Panc1 (cell line): Measurements from ENCODE around the gene TMEM179B. TPM values are rescaled to one million over a fixed set of nuclear protein-coding genes. Genes with fewer than 3 reads are reported as not detected.
A peak's percentile ranks its signal among the peaks of the same experiment; 100 is the strongest.

Experiments used
- ATAC-seq: fragments of 200-7000 bp; cut with Tn5 transposase; 2 replicates; pipeline ENCODE4 v1.9.1; 2020; ENCODE audit warnings: mild to moderate bottlenecking, moderate library complexity
- BruUV-seq: library from RNA; stranded (reverse); fragments of 400-500 nt; replicated peaks from 2 replicates; lab custom pipeline; 2021; lab: Mats Ljungman, UMichigan
- CTCF ChIA-PET: fragments of 300-600 bp; sonication (Branson Sonifier 250); formaldehyde crosslinking; loops from one replicate; lab custom pipeline; 2022; ENCODE audit warnings: antibody characterized with exemption; lab: Charles Lee
- POLR2A ChIA-PET: fragments of 300-600 bp; sonication (Branson Sonifier 250); formaldehyde crosslinking; loops from one replicate; lab custom pipeline; 2022; ENCODE audit warnings: antibody characterized with exemption; lab: Charles Lee
- DNase-seq: peaks from one replicate; pipeline ENCODE4 v3.0.0-alpha.2; 2010; ENCODE audit warnings: low read depth, low spot score
- H3K27ac ChIP-seq: 2 replicates; pipeline ENCODE4 v1.5.1; 2011; ENCODE audit warnings: mild to moderate bottlenecking, low read length, inconsistent platforms
- H3K27me3 ChIP-seq: fragments of 200-500 bp; sonication (Bioruptor generic); 2 replicates; pipeline ENCODE4 v1.6.0; 2014; ENCODE audit warnings: low read length, inconsistent platforms; ENCODE audit not compliant: control insufficient read depth, insufficient read depth
- H3K36me3 ChIP-seq: fragments of 200-500 bp; sonication (Bioruptor generic); 2 replicates; pipeline ENCODE4 v1.5.1; 2014; ENCODE audit warnings: inconsistent platforms, mild to moderate bottlenecking, low read length, moderate library complexity; ENCODE audit not compliant: control insufficient read depth, insufficient read depth
- H3K4me1 ChIP-seq: 2 replicates; pipeline ENCODE4 v1.5.1; 2011; ENCODE audit warnings: inconsistent platforms, mild to moderate bottlenecking, low read length, moderate library complexity; ENCODE audit not compliant: control insufficient read depth, insufficient read depth
- H3K4me3 ChIP-seq, 2 experiments: 2 replicates each; pipeline ENCODE4 v1.5.1; 2011 to 2012; ENCODE audit warnings: low read depth in 2 of 2, low read length in 2 of 2, mild to moderate bottlenecking in 2 of 2, inconsistent platforms in 1 of 2, moderate library complexity in 1 of 2
- H3K9me3 ChIP-seq: fragments of 200-500 bp; sonication (Bioruptor generic); 2 replicates; pipeline ENCODE4 v1.5.1; 2014; ENCODE audit warnings: low read depth, mild to moderate bottlenecking, inconsistent platforms, low read length, moderate library complexity; ENCODE audit not compliant: control insufficient read depth, insufficient read depth
- POLR2AphosphoS5 ChIP-seq: IDR thresholded peaks from 2 replicates; pipeline ENCODE4 v1.6.1; 2012; ENCODE audit warnings: mild to moderate bottlenecking, low read depth, low read length, moderate library complexity
- SIN3A ChIP-seq: IDR thresholded peaks from 2 replicates; pipeline ENCODE4 v1.6.1; 2012; ENCODE audit warnings: low read depth, mild to moderate bottlenecking, low read length, moderate library complexity, borderline replicate concordance; ENCODE audit not compliant: insufficient read depth
- TCF7L2 ChIP-seq: IDR thresholded peaks from 2 replicates; pipeline ENCODE4 v1.6.1; 2011; ENCODE audit warnings: mild to moderate bottlenecking, low read depth, low read length, inconsistent platforms
- in situ Hi-C: cut with HindIII; loops from 2 replicates; pipeline ENCODE4 v1.10.0; 2016; ENCODE audit warnings: low sequenced_read_pairs, low pct_unique_long_range_greater_than_20kb
- intact Hi-C: fragments of 100-400 bp; cut with micrococcal nuclease; formaldehyde crosslinking; loops from one replicate; pipeline ENCODE4 v1.10.0; 2022; ENCODE audit not compliant: unreplicated experiment
- total RNA-seq: library from RNA; stranded (reverse); gene quantifications from one replicate; pipeline ENCODE4 v1.2.1, GENCODE V29; 2021; ENCODE audit not compliant: unreplicated experiment
- TF ChIP-seq, protein P1 (sequence below): fragments of 450-650 bp; IDR thresholded peaks from 2 replicates; pipeline ENCODE4 v1.5.1; 2017; ENCODE audit warnings: mild to moderate bottlenecking
- TF ChIP-seq, protein P2 (sequence below), 2 experiments: IDR thresholded peaks; 2 replicates each; pipeline ENCODE4 v1.6.1; 2011 to 2012; ENCODE audit warnings: low read depth in 2 of 2, control low read depth in 1 of 2, low read length in 1 of 2, mild to moderate bottlenecking in 1 of 2, moderate library complexity in 1 of 2; ENCODE audit not compliant: insufficient read depth in 1 of 2

The TMEM179B gene
- total RNA-seq, 1 experiment from 2014 or later, result 50.9 TPM

DNA sequence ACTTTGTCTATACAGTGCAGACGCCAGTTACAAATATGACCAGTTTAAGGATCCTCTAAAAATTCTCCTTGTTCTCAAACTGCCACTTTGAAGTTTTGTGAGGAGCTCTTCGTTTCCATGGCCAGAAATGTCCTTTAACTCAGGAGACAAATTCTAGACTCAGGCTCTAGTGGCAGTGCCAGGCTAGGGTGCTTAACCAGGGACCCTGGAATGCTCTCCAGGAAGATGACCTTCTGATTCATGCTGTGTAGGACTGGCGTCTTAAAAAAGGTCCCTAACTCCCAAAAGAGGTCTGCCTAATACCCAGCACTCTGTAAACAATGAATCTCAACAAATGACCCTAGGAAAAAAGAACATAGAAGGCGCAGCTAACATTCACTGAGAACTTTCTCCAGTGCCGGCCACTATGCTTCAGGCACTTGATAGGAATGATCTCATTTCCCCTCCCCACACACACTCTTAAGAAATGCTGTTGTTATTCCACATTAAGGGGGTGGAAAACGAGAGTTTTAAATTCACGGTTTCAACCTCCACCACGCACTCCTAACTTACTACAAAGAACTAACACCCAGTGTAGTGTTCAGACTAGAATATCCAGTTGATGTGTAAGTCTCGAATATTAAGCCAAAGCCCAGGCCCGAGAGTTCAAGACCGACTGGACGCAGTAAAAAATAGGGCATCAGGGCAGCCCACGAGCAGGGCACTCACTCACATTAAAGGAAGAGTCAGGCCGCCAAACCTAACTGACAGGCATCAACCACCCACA, 17.3 kb downstream of the TMEM179B start:
- Histone ChIP-seq H3K4me3 (peak overlapping the region; percentile 94 to 98), H3K4me1 (peaks cover 10% of the 10 kb centered on the region), H3K9me3 (no peaks in the 10 kb centered on the region), H3K27me3 (no peaks in the 10 kb centered on the region), H3K27ac (peak overlapping the region; percentile 93), H3K36me3 (peaks cover 24% of the 10 kb centered on the region)
- ATAC-seq, result peak; percentile 24
- TF ChIP-seq, protein P1, sequence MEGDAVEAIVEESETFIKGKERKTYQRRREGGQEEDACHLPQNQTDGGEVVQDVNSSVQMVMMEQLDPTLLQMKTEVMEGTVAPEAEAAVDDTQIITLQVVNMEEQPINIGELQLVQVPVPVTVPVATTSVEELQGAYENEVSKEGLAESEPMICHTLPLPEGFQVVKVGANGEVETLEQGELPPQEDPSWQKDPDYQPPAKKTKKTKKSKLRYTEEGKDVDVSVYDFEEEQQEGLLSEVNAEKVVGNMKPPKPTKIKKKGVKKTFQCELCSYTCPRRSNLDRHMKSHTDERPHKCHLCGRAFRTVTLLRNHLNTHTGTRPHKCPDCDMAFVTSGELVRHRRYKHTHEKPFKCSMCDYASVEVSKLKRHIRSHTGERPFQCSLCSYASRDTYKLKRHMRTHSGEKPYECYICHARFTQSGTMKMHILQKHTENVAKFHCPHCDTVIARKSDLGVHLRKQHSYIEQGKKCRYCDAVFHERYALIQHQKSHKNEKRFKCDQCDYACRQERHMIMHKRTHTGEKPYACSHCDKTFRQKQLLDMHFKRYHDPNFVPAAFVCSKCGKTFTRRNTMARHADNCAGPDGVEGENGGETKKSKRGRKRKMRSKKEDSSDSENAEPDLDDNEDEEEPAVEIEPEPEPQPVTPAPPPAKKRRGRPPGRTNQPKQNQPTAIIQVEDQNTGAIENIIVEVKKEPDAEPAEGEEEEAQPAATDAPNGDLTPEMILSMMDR, result no peak
- TF ChIP-seq SIN3A, result no peak
- no peak for TF ChIP-seq POLR2AphosphoS5
- TF ChIP-seq, protein P2, sequence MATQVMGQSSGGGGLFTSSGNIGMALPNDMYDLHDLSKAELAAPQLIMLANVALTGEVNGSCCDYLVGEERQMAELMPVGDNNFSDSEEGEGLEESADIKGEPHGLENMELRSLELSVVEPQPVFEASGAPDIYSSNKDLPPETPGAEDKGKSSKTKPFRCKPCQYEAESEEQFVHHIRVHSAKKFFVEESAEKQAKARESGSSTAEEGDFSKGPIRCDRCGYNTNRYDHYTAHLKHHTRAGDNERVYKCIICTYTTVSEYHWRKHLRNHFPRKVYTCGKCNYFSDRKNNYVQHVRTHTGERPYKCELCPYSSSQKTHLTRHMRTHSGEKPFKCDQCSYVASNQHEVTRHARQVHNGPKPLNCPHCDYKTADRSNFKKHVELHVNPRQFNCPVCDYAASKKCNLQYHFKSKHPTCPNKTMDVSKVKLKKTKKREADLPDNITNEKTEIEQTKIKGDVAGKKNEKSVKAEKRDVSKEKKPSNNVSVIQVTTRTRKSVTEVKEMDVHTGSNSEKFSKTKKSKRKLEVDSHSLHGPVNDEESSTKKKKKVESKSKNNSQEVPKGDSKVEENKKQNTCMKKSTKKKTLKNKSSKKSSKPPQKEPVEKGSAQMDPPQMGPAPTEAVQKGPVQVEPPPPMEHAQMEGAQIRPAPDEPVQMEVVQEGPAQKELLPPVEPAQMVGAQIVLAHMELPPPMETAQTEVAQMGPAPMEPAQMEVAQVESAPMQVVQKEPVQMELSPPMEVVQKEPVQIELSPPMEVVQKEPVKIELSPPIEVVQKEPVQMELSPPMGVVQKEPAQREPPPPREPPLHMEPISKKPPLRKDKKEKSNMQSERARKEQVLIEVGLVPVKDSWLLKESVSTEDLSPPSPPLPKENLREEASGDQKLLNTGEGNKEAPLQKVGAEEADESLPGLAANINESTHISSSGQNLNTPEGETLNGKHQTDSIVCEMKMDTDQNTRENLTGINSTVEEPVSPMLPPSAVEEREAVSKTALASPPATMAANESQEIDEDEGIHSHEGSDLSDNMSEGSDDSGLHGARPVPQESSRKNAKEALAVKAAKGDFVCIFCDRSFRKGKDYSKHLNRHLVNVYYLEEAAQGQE (IDR thresholded peaks at IDR 0.05; ENCODE audit: insufficient read depth in 1 of 2, low read depth in 2 of 2, low read length in 1 of 2), result no peak
- TF ChIP-seq TCF7L2, result no peak
- TSS peak; percentile 85 for BruUV-seq
- in situ Hi-C loops, result no loop called here
- intact Hi-C loops, result no loop called here
- no peak for DNase-seq
- CTCF ChIA-PET, result no interaction called here
- POLR2A ChIA-PET, result no interaction called here

DNA sequence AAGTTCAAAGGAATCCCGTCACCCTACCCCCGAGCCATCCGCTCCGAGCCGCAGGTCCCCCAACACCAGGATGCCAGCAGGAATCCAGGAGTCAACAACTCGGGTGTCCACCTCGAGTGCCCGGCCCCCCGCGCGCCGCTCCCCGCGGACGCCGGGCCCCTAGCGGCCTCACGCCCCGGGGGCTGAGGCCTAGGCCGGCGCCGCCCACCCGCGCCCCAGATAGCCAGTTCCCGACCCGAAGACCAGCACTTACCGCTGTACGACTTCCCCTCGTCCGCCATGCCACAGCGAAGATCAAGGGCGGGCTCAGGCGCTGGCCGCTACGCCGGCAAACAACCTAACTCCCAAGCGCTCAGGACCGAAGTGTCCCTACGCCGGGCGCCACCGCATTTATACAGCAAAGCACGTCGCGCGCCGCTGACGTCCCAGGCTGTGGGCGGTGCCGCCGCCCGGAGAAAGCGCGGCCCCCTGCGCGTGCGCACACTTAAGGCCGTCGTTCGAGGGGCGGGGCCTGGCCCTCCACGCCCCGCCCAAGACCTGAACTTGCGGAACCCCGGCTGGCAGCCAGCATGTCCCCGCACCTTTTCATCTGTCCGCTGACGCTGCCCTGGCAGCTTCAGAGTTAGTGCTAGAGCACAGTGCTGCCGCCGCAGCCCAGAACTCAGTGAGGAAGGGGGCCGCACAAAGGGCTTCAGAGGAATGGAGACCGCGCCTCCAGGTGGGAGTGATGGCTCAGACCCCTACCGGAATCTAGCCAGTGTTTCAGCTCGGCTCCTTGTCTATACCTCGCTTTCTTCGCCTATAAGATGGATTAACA, 18.1 kb downstream of the TMEM179B start, which contains the start of gene NXF1:
NXF1 (minus strand) TSS at position 365 of the 817 bp plus-strand sequence; CDS start at position 281, 84 bp downstream.
- BruUV-seq, result no TSS peak
- Histone ChIP-seq H3K4me3 (peak within 1 kb of the TSS; percentile 94 to 98), H3K9me3 (no peaks in the 10 kb centered on the region), H3K4me1 (peaks cover 10% of the 10 kb centered on the region), H3K27me3 (no peaks in the 10 kb centered on the region), H3K36me3 (peaks cover 21% of the 10 kb centered on the region), H3K27ac (peak within 1 kb of the TSS; percentile 93)
- ChIA-PET POLR2A (interaction anchor here (0.8 to 1.1 kb wide), 2 partner anchors 10 to 36 kb away, joined by 3 to 4 read pairs; no protein-coding TSS in a partner anchor), CTCF (no interaction called here)
- TF ChIP-seq, protein P2 (IDR thresholded peaks at IDR 0.05; ENCODE audit: insufficient read depth in 1 of 2, low read depth in 2 of 2, low read length in 1 of 2), result peak in 1 of 2 experiments; percentile 67; a peak in 1 of 4 replicates
- TF ChIP-seq SIN3A (peak; percentile 99), POLR2AphosphoS5 (peak; percentile 100), TCF7L2 (peak; percentile 94)
- TF ChIP-seq, protein P1, result no peak
- DNase-seq (peak; percentile 64), ATAC-seq (peak; percentile 96)
- intact Hi-C loops (no loop called here), in situ Hi-C loops (no loop called here)
